CD4-positive, alpha-beta T cell treated with Interleukin-2 at 100 ng/mL for 4 hours (primary cell): ENCODE results near the gene COG1.

ENCODE experiments used
- DNase-seq: peaks from one replicate; pipeline ENCODE4 v3.0.0-alpha.2; 2020; ENCODE audit warnings: low spot score

COG1 gene

DNA sequence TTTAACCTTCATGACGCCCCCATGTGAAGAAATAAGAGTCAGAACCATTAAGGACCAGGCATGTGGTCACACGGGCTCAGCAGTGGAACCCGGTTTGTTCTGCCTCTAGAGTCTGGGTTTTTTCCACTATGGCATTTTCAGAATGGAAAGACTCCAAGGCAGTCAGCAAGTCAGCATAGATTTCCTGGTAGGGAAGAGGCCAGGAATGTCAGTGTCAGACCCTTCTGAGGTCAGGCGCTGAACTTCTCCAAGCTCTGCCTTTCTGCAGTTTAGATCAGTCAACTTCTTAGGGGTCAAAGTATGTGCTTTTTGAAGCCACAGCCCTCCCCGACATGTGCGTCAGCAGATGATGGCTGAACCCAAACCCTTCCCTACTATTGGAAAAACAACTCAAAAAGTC lies 24.2 kb upstream of the COG1 start:
- no peak for DNase-seq

DNA sequence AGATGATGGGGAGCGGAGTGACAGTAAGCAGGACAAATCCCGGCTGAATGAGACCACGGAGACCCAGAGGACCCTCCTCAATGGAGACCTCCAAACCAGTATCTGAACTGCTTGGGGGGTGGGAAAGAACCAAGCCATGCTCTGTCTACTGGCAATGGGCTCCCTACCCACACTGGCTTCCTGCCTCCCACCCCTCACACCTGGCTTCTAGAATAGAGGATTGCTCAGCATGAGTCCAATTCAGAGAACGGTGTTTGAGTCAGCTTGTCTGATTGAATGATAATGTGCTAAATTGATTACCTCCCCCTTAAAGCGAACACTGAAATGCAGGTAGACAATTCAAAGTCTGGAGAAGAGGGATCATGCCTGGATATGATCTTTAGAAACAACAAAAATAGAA lies 22.5 kb upstream of the COG1 start:
- no peak for DNase-seq

DNA sequence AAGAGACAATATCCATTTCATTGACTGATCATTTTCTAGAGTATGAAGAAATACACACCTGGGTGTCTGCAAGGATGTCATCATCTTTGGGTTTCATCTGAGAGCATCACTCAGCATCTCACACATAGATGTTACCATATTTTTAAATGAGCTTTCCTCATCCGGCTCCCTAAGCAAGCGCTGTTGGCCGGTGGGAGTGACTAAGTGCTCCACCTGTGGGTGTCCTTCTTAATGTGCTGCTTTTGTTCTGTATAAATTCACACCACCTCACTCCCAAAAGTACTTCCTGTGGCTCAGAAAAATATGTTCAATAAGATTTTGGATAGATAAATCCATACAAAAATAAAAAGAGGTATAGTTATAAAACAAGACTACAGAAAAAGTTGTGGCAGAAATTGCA lies 20.6 kb upstream of the COG1 start:
- no peak for DNase-seq

DNA sequence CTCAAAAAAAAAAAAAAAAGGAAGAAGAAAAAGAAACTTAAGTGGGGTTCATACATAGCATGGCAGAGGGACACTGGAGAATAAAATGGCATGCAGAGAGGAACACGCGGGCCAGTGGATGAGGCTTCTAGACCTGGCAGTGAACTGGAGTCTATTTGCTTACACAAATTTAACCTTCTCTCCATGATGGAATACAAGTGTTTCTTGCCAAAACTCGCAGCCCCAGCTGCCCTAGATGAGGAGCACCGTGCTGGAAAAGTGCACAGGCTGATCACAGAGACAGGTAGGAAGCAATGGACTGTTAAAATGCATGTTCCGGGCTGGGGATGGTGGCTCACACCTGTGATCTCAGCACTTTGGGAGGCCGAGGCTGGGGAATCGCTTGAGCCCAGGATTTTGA lies 18.7 kb upstream of the COG1 start:
- no peak for DNase-seq

DNA sequence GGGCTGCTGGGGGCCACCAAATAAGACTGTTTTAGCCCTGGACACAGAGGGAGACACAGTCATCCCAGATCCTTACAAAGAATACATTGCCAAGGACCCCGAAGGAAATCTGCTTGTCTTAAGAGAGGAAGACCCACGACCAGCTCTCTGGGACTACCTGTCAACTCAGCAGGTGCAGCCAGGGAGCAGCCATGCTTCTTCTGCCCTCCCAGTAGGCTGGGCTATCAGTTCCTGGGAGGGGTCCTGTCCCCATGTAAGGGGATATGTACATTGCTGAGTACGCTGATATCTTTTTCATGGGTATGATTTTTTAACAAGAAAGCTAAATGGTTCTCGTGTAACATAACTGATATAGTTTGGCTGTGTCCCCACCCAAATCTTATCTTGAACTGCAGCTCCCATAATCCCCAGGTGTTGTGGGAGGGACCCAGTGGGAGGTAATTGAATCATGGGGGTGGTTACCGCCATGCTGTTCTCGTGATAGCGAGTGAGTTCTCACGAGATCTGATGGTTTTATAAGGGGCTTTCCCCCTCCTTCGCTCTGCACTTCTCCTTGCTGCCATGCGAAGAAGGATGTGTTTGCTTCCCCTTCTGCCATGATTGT lies 16.8 kb upstream of the COG1 start:
- DNase-seq = no peak

DNA sequence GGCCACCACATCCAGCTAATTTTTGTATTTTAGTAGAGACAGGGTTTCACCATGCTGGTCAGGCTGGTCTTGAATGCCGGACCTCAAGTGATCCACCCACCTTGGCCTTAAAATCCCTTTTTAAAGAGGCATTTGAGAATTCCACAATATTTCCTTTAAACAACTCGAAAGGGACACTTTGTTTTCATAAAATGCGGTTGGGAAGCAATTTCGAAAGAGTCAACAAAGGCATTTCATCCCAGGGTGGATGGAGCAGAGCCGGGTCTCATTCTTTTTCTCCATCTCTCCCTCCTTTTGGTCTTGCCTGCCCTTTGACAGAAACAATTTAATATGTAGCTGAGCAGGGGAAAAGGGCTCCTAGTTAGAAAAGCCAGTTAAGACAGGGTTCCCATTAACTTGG lies 13.5 kb upstream of the COG1 start:
- no peak for DNase-seq

DNA sequence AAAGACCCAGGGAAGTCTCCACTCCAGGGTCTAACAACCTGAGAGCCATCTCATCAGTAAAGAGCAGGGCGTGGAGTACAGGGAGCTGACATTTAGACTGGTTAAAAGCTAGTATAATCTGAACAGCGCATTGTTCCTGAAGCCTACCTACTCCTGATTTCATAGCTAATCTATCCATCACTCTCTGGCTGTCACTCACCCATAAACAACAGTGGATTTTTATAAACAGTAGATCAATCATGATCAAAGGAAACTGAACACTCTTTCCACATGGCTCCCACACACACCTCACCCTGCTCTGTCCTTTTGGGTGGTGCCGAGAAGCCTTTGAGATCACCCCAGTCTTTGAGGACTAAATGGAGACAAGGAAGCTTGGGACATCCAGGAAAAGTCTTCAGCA lies 13.0 kb upstream of the COG1 start:
- no peak for DNase-seq

DNA sequence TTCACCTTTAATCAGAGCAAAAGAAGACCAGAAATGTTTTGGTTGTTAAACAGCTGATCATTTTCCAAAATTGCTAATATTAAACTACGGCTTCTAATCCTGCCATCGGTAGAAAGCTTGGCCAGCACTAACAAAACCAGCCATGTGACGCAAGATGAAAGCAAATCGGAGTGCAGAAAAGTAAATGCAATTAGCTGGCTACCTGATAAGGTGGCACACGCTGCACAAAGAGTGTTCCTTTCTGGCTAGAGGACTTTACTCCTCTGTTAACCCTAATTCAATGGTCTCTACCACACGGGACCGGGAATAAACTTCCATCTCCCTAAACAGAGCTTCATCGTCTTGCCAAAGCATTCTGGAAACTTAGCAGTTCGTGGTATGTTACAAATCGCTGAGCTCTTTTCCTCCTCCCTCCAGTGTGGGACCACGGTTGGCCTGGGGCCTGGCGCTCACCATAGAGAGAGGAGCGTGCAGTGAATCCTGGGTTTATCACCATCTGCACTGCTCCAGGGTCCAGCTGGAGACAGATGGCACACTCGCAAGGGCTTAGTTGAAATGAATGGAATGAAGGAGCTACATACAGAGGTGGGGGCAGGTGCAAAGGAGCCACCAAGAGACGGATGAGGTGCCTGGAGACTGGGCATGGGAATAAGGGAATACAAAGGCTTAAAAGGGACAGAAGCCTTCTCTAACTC lies 10.1 kb upstream of the COG1 start:
- DNase-seq = no peak

DNA sequence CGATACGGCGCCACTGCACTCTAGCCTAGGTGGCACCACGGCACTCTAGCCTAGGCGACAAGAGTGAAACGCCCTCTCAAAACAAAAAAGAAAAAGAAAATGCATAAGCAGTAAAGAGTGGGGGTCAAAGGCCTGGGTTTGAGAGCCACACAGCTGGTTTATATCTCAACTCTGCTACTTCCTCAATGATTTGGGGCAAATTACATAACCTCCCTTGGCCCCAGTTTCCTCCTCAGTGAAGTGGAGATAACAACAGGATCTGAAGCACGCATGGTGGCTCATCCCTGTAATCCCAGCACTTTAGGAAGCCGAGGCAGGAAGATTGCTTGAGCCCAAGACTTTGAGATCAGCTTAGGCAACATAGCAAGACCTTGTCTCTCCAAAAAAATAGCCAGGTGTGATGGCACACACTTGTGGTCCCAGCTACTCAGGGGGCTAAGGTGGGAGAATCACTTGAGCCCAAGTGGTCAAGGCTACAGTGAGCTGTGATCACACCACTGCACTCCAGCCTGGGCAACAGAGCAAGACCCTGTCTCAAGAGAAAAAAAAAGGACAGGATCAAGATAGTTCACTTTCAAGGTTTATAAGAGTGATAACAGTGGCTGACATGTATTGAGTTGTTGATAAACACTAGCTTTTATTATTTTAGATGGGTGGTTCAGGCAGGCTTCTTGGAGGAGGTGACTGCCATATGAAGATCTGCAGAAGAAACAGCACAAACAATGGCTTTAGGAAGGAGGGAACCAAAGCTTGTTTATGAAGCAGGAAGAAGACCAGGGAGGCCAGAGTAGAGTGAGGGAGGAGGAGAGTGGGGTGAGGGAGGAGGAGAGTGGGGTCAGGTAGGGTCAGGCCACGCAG lies 8.5 kb upstream of the COG1 start:
- no peak for DNase-seq

DNA sequence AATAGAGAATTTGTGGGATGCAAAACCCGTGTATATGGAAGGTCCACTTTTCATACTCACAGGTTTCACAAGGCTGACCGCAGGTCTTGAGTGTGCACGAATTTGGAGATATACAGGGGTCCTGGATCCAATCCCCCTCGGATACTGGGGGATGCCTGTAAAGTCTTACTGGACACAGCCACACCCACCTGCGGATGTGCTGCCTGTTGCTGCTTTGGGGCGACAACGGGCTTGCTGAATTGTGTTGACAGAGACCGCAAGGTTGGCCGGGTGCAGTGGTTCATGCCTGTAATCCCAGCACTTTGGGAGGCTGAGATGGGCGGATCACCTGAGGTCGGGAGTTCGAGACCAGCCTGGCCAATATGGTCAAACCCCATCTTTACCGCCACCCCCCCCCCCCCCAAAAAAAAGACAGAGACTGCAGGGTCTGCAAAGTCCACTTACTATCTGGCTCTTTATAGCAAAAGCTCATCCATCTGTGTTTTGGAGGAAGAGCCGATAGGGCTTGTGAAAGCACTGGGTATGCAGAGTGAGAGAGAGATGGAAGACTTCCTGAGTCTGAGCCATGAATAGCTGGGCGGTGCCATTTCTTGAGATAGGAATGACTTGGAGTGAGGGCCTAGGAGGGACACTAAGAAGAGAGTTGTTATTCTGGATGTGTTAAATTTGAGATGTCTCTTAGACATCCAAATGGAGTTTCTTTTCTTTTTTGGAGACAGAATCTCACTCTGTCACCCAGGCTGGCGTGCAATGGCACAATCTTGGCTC lies 6.4 kb upstream of the COG1 start:
- no peak for DNase-seq

DNA sequence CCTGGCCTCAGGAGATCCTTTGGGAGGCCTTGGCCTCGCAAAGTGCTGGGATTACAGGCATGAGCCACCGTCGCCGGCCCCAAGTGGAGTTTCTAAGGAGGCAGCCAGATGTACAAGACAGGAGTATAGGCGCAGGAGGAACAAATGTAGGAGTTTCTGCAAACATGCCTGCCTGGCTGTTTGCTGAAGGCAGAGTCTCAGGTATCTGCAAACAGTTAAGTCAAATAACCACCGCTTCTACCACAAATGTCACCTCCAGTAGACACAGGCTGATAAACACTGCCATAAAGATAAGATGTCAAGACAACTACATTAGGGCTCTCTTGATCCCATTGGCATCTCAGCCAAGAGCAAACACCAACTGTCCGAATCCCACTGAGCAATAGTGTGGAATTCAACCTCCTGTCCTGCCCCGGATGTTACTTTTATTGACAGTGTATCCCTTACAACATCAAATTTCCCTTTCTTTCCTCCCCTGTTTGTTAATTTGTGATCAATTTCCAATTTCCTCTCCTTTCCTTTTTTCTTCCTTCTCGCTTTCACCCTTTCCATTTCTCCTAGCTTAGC lies 5.6 kb upstream of the COG1 start:
- DNase-seq = no peak

DNA sequence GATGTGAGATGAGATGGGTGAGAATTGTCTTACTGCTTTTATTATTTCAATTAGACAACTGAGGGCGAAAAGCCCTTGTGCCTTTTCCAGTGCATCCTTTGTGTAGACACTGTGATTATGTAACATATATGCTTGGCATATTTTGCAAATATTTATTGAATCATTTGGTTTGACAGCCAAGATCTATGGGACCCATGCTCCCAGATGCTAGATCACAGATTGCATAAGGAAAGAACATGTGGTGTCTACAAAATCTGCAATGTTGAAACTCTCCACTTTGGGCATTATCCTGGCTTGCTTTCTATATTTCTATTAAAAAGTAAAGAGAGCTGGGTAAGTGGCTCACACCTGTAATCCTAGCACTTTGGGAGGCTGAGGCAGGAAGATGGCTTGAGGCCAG lies 4.8 kb upstream of the COG1 start:
- no peak for DNase-seq

DNA sequence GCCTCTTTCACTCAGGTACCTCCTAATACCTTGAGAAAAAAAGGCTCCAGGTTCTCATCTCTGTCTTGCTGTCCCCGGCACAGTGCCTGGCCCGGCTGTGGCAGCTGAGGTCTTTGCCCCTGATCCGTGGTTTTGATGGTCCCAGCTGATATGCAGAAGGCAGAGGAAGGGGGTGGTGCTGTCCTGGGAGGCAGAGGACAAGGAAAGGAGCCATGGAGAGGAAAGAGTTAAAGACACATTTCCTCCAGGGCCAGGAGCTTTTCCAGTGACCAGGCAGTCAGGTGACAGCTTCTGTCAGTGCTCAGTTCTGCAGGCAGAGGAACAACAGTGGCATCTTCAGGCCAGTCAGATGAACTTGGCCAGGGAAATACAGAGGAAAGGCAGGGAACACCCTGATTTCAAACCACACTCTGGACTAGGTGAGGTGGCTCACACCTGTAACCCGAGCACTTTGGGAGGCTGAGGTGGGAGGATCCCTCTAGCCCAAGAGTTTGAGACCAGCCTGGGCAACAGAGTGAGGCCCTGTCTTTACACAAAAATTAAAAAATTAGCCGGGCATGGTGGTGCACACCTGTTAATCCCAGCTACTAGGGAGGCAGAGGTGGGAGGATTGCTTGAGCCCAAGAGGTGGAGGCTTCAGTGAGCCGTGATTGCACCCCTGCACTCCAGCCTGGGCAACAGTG lies 3.3 kb upstream of the COG1 start:
- DNase-seq = no peak

DNA sequence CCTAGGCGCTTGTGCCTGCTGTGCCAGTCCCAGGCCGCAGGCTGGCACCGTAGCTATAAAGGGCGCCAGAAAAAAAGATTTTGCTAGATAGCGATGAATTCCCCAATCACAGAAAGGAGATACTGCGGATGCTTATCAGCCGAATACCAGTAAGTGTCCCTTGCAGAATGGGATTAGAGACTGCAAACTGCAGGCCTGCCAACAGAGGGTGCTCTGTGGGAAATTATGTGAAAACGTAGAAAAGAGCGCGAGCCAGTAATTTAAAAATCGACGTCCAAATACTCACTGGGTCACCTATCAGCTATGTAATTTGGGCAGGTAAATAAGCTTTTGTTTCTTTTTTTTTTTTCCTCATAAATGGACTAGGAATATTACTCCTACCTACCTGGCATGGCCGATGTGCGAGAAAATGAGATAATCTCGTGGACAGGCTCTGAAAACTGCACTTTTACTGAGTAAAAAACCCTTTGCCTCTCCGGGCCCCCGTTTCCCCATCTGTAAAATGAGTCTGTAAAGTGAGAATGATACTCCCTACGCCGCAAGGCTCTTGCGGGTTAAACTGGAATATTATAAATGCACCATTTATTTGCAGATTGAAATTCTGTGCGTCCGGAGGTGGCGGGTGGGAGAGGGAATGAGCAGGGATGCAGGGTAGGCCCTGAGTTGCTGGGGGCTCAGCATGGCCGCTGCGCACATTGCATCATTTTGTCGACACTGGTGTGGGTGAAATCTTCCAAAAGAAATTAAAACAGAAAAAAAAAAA lies 1.2 kb upstream of the COG1 start:
- DNase-seq = peak; percentile 76

DNA sequence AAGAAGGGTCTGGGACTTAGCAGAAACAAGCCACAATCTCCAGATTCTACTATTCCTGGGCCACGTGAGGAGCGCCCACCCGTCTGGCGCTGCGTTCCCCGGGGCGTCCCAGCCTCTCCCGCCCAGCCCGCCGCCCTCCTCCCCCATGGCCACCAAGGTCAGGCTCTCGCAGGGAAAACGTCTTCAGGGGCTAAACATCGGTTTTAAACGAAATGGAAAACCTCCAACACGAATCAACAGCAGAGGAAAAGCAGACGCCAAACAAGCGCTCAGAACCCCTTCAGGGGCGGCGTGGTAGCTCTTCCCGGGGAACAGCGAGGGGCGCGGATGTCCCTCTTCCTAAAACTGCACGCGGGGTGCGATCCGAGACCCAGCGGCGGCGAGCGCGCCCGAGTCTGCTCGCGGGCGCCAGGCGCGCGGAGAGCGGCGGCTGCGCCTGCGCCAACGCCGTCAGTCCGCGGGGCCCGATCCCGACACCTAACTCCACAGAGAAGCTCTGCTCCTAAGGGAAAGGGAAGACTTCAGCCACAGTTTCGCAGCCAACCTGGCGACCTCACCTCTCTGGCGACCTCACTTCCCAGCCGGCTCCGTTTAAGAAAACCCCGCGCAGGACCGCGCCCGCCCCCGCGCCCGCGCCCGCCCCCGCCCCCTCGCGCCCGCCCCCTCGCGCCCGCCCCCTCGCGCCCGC lies 505 bp upstream of the COG1 start:
- DNase-seq = peak; percentile 44

DNA sequence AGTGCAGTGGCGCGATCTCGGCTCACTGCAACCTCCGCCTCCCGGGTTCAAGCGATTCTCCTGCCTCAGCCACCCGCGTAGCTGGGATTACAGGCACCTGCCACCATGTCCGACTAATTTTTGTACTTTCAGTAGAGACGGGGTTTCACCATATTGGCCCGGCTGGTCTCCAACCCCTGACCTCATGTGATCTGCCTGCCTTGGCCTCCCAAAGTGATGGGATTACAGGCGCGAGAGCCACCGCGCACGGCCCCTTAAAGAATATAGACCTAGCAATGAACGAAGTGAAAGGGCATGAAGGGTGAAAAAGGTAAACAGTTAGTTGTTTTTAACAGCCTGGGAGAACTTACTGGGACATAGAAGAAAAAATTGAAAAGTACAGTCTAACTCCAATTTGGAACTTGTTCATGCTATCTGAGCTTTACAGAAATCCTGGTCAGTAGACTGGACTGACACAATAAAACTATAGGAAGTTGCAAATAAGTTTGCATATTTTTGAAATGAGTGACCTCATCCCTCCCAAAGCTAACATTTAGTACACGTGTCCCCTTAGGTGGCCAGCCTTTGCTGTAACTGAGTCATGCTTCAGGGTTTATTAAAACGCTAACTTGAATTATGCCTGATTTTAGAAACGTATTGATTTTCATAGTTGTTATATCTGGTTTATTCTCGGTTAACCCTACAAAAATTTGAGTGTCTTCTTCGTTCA lies 1.8 kb downstream of the COG1 start:
- no peak for DNase-seq

DNA sequence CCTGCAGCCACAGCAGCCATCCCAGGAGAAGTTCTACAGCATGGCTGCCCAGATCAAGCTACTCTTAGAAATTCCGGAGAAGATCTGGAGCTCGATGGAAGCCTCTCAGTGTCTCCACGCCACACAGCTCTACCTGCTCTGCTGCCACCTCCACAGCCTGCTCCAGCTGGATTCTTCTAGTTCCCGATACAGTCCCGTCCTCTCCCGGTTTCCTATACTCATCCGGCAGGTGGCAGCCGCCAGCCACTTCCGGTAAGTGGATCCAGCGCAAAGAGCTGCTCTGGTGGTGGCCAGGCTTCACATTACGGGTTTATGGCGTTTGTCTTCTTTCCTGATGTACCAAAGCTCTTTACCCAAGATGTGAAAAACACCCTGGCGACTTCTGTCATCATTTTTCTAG lies 3.6 kb downstream of the COG1 start:
- DNase-seq = no peak

DNA sequence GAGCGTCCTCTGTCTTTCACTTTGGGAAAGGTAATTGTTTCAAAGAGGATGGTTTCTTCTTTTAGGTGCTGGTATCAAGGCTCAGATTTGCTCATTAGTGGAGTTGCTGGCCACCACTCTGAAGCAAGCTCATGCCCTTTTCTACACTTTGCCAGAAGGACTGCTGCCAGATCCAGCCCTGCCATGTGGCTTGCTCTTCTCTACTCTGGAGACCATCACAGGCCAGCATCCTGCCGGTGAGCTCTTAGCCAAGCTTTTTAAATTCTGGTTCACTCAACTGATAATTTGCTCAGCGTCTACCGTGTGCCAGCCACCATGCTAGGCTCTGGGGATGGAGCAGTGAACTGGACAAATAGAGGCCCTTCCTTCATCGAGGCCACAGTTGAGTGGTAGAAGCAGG lies 4.3 kb downstream of the COG1 start:
- no peak for DNase-seq

DNA sequence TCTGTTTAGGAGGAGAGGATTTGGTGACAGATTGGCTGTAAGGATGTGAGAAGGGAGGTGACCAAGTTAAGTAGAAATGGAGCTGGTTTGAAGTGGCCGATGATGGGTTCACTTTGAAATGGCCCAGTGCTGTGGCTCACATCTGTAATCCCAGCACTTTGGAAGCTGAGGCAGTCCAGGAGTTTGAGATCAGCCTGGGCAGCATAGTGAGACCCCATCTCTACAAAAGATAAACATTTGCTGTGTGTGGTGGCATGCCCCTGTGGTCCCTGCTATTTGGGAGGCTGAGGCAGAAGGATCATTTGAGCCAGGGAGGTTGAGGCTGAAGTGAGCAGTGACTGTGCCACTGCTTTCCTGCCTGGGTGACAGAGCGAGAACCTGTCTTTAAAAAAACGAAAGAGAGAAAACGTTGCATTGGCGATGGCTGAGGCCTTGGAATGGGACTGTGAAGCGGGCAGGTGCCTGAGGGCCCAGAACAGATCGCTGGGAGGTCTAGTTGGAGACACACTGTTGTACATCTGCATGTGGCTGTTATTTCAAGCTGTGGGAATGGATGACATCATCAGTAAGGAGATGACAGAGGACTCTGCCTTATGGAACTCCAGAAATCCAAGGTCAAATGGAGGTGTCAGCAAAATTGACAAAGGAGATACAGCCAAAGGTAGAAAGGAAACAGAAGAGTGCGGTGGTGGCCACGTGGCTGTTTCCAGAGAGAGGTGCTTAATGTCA lies 5.5 kb downstream of the COG1 start:
- DNase-seq = no peak
